ENCODE data around the gene FAM240B. TPM values are rescaled to one million over a fixed set of nuclear protein-coding genes. Genes with fewer than 3 reads are reported as not detected.

FAM240B gene
- total RNA-seq, 2 donors from 2014 or later, result not detected

GRCh38 chr9:38677660-38678303 lies 42.2 kb downstream of the FAM240B start:
- no peak overlapping the region for H3K4me3 Mint-ChIP-seq
- WGBS, 2 experiments (ENCODE audit: insufficient coverage in 1 of 2, insufficient read length in 1 of 2), result 89% methylated on average over 14 of the region's 14 CpGs
- H3K36me3 ChIP-seq (ENCODE audit: control insufficient read depth, insufficient read depth, low read length), result no peaks in the 10 kb centered on the region
- no peaks in the 10 kb centered on the region for H3K4me1 ChIP-seq (ENCODE audit: control insufficient read depth, insufficient read depth, low read length)
- H3K27me3 Mint-ChIP-seq (ENCODE audit: insufficient read depth), result peaks cover 6% of the 10 kb centered on the region
- no peaks in the 10 kb centered on the region for H3K9me3 Mint-ChIP-seq
- TF ChIP-seq CTCF (conservative IDR thresholded peaks at IDR 0.05), result no peak
- DNase-seq, result no peak
- H3K27ac ChIP-seq (ENCODE audit: low read depth, low read length), result no peak overlapping the region
- peaks cover 12% of the 10 kb centered on the region for H3K4me1 Mint-ChIP-seq
- H3K9ac ChIP-seq (ENCODE audit: extremely low read depth, low read length, poor library complexity, severe bottlenecking), result no peak overlapping the region
- no peaks in the 10 kb centered on the region for H3K36me3 Mint-ChIP-seq (ENCODE audit: low read depth)
- no peak overlapping the region for H3K27ac Mint-ChIP-seq
- no peak overlapping the region for H3K4me3 ChIP-seq (ENCODE audit: low read length)
- H3K27me3 ChIP-seq (ENCODE audit: control insufficient read depth, insufficient read depth, low read length, poor library complexity, severe bottlenecking), result no peaks in the 10 kb centered on the region
- no peaks in the 10 kb centered on the region for H3K9me3 ChIP-seq (ENCODE audit: control insufficient read depth, low read length)

GRCh38 chr9:38675831-38676230 lies 44.1 kb downstream of the FAM240B start:
- Mint-ChIP-seq H3K4me3 (no peak overlapping the region), H3K27ac (no peak overlapping the region), H3K27me3 (ENCODE audit: insufficient read depth) (peaks cover 10% of the 10 kb centered on the region), H3K9me3 (no peaks in the 10 kb centered on the region), H3K4me1 (peaks cover 18% of the 10 kb centered on the region), H3K36me3 (ENCODE audit: low read depth) (no peaks in the 10 kb centered on the region)
- Histone ChIP-seq H3K36me3 (ENCODE audit: control insufficient read depth, insufficient read depth, low read length) (no peaks in the 10 kb centered on the region), H3K4me3 (ENCODE audit: low read length) (no peak overlapping the region), H3K9ac (ENCODE audit: extremely low read depth, low read length, poor library complexity, severe bottlenecking) (no peak overlapping the region), H3K4me1 (ENCODE audit: control insufficient read depth, insufficient read depth, low read length) (no peaks in the 10 kb centered on the region), H3K27me3 (ENCODE audit: control insufficient read depth, insufficient read depth, low read length, poor library complexity, severe bottlenecking) (no peaks in the 10 kb centered on the region), H3K27ac (ENCODE audit: low read depth, low read length) (no peak overlapping the region), H3K9me3 (ENCODE audit: control insufficient read depth, low read length) (no peaks in the 10 kb centered on the region)
- 85 to 98% methylated on average over 2 of the region's 2 CpGs for WGBS, 2 experiments (ENCODE audit: insufficient coverage in 1 of 2, insufficient read length in 1 of 2)
- no peak for TF ChIP-seq CTCF (conservative IDR thresholded peaks at IDR 0.05)
- no peak for DNase-seq

- Histone ChIP-seq H3K4me3 (ENCODE audit: low read length) (no peak overlapping the region), H3K27ac (ENCODE audit: low read depth, low read length) (no peak overlapping the region), H3K9ac (ENCODE audit: extremely low read depth, low read length, poor library complexity, severe bottlenecking) (no peak overlapping the region), H3K27me3 (ENCODE audit: control insufficient read depth, insufficient read depth, low read length, poor library complexity, severe bottlenecking) (no peaks in the 10 kb centered on the region), H3K4me1 (ENCODE audit: control insufficient read depth, insufficient read depth, low read length) (no peaks in the 10 kb centered on the region), H3K9me3 (ENCODE audit: control insufficient read depth, low read length) (no peaks in the 10 kb centered on the region), H3K36me3 (ENCODE audit: control insufficient read depth, insufficient read depth, low read length) (no peaks in the 10 kb centered on the region)
- DNase-seq, result no peak
- H3K36me3 Mint-ChIP-seq (ENCODE audit: low read depth), result no peaks in the 10 kb centered on the region
- WGBS, 2 experiments (ENCODE audit: insufficient coverage in 1 of 2, insufficient read length in 1 of 2), result 82 to 91% methylated on average over 4 to 6 of the region's 6 CpGs
- H3K4me1 Mint-ChIP-seq, result peaks cover 18% of the 10 kb centered on the region
- no peaks in the 10 kb centered on the region for H3K9me3 Mint-ChIP-seq
- no peak for TF ChIP-seq CTCF (conservative IDR thresholded peaks at IDR 0.05)
- H3K4me3 Mint-ChIP-seq, result no peak overlapping the region
- peaks cover 7% of the 10 kb centered on the region for H3K27me3 Mint-ChIP-seq (ENCODE audit: insufficient read depth)
- no peak overlapping the region for H3K27ac Mint-ChIP-seq
These were observed 44.7 kb downstream of the FAM240B start for GRCh38 chr9:38675211-38675610.
